Muscle of back (tissue), 13 donors: ENCODE data around the gene LRRTM3. TPM values are rescaled to one million over a fixed set of nuclear protein-coding genes. Genes with fewer than 3 reads are reported as not detected.

Experiments
- DNase-seq, 3 donors: peaks; one replicate each; pipeline versions ENCODE4 v3.0.0 to v3.0.0-alpha.2; 2013
- long read RNA-seq, 9 donors: transcript quantifications; one replicate each; lab custom pipeline, GENCODE V29; 2026
- polyA plus RNA-seq, 10 donors: library from polyadenylated mRNA; unstranded; fragments of 120-200 nt; gene quantifications; one replicate each; pipeline ENCODE4 v1.2.1, GENCODE V29; 2013; ENCODE audit not compliant: insufficient read length in 10 of 10

The LRRTM3 gene
- 1 to 10 TPM; 1.1 to 4.1 (median 1.9) TPM for polyA plus RNA-seq
- long read RNA-seq, donor 1 = 0 reads
- long read RNA-seq, donor 2 = 0 reads
- long read RNA-seq, donor 3 = 0 reads
- long read RNA-seq, donor 4 = 0 reads
- long read RNA-seq, donor 5 = 0 reads
- long read RNA-seq, donor 6 = 0 reads
- long read RNA-seq, donor 7 = 0 reads
- long read RNA-seq, donor 8 = 0 reads
- long read RNA-seq, donor 9 = 0 reads

- DNase-seq = peak; percentile 75 to 89 (median 76)
Observed at GRCh38 chr10:66925896-66926715, at the start of gene LRRTM3. Gene LRRTM3 (plus strand): TSS chr10:66926036.

DNA sequence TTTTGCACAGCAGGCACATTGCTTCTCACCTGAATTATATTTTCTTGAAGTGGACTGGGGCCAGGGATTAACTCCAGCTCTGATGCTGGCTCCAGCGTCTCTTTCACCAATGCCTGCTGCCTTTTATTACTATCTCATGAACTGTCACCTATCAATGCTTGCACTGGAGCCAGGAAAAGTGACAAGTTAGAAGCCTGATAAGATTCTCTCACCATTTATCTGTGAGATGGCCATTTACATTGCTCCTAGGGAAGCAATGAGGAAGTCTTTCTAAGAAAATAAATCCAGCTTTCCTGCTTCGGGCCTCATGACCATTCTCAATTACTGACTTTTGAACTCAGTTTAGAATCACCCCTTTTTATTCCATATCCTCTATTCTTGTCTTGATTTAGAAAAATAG is 48.5 kb upstream of the LRRTM3 start:
- no peak for DNase-seq

- DNase-seq = no peak
Observed at GRCh38 chr10:66880292-66880691, 45.5 kb upstream of the LRRTM3 start.

DNA sequence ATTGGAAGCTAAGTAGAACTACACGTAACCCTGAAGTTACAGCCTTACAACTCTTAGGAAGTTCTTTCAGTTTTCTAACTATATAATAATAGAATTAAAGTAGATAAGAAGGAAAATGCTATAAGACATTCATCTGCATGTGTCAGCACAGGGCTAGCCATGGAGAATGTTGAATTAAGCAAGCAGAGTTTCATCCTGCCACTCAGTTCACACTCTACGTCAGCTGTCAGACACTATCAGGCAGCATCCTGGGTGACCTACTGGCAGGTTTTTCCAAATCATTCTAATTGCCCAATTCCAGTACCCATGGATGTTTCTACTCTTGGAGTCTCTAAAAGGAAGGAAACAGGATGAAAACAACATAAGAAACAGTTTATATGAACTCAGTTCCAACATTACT is 45.0 kb upstream of the LRRTM3 start:
- DNase-seq = no peak

GRCh38 chr10:66881814-66882213 is 44.0 kb upstream of the LRRTM3 start:
- DNase-seq = no peak

DNA sequence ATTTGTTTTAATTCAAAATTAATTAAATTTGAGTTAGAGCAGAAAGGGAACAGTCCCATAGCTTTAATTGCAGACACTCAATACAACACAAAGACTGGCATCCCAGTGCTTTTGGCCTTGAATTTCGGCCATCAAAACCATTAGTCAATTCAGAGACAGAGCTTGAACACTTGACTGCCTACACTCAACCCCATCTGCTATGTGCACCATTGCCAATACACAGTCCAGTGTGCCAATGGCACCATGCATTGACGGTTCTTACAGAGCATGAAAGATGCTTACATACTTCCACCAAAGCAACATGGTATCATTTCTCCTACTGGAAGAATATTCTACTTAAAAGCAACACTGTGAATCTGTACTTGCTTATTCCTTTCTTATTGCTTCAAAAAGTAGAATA is 43.6 kb upstream of the LRRTM3 start:
- DNase-seq = no peak

DNA sequence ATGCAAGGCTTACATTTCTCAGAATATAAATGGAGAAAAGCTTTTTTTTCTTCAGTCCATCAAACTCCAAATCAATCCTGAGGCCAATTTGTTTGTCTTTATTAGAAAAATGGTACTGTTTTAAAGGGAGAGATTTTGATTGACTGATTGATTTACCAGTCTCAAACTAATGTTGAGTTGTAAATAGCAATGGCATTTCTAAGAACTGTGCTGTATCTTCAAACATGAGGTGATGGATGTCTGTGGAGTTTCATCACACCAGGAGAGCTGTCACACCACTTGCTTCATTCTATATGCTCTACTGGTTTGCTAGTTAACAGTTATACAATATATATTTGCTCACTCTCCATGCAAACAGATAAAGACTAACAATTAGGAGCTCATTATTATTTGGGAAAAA is 39.0 kb upstream of the LRRTM3 start:
- DNase-seq = no peak

DNA sequence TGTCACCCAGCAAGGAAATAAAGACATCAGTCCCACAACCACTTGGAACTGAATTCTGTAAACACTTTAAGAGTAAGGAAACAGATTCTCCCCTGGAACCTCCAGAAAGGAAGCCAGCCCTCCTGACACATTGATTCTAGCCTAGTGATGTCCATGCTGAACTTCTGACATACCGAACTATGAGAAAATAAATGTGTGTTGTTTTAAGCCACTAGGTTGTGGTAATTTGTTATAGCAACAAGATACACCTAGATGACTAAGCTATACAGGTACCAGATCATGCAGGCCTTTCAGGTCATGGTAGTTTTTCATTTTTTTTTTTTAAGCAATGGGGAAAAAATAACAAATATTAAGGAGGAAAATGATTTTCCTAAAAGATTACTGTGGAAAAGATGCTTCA is 37.6 kb upstream of the LRRTM3 start:
- no peak for DNase-seq

DNA sequence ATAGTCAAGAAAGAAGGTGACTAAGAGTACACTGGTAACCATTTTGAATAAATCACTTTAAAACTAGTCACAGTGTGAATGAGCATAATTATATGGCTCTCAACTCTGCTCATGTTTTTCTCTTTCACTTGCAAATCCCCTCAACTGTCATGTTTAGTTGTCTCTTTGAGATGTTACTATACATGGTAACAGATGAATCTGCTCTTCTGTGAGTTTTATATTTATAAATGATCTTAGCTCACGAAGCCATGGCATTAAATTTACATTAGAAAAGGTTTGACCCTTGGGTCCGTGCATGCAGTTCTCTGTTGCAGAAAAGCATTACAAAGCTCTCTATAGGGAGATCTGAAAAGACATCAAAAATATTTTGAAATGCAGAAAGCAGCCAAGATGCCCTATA is 33.0 kb upstream of the LRRTM3 start:
- no peak for DNase-seq

DNA sequence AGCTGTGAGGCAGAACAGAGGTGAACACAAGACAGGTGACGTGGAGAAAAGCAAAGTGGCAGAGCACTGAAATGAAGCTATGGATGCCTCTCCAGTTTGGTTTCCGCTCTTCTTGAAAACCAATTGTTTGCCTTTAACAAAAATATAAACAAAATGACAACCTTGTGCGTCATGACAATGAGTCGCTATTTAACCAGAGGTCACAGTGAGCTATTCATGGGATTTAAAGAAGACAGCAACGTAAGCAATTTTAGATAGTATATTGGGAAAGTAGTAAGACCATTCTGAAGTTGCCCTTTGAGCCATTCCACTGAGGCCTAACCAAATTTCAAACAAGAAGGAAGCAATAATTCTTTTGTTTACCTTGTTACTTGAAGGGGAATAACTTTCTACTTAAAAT is 15.2 kb upstream of the LRRTM3 start:
- DNase-seq = no peak

GRCh38 chr10:66916030-66916429 is 9.8 kb upstream of the LRRTM3 start:
- no peak for DNase-seq

DNA sequence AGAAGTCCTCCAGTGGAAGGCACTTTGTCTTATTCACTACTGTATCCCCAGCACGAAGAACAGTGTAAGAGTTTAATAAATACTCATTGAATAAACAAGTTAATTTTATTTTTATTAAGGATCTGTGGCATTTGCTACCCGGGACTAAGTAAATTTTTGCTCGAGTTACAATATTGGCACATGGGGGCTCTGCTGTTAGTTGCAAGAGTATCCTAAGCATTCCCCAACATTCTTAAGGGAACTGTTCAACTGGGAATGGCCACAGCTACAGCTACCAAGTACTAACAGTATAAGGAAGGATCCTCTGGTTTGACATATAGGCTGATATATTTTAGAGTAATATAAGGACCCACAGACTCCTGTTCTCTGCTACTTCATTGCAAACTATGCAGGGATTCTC is 8.7 kb upstream of the LRRTM3 start:
- no peak for DNase-seq

DNA sequence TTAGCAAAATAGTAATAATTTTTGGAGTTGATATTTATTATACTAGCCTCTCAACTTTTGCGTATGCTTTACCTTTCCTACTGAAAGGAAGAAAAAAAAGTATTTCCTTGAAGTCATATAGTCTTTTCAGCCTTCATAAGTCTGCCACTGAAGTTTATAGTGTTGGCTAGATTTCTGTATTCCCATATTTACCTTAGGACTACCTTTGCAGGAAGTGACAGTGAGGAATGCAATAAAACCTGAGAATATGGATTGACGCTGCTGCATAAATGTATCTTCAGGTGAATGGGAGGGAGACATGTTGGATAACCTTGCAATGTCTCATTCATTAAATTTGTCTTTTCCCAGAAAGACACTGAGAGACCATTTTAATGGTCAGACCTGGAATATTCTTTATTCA is 6.6 kb upstream of the LRRTM3 start:
- DNase-seq = no peak

DNA sequence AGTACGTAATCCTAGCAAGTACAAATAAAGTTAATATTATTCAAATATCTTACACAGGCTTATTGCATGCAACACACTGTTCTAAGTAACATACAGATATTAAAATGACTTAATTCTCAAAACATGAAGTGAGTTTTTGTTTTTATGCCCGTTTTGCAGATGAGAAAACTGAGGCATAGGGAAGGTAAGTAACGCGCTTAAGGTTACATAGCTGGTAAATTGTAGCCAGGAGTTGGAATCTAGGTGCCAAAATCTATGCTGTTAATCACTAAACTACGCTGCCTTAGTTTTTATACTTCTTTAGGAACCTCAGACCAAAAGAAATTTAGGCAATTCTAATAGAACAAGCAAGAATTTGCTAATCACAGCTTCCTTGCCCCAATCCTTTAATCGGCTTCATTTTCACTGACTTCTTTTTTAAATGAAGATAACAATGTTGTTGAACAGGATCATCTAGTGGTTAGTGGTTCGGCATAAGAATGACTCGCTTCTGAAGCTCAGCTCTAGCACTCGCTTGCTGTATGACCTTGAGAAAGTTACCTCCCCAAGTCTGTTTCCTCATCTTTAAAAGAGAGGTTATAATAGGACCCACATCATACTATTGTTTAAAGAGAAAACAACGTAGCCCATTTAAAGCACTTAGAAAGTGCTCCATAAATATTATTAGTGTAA is 1.0 kb upstream of the LRRTM3 start:
- no peak for DNase-seq

GRCh38 chr10:66925373-66925772 is 463 bp upstream of the LRRTM3 start:
- no peak for DNase-seq

GRCh38 chr10:66926841-66927240 is 1.0 kb downstream of the LRRTM3 start:
- no peak for DNase-seq

DNA sequence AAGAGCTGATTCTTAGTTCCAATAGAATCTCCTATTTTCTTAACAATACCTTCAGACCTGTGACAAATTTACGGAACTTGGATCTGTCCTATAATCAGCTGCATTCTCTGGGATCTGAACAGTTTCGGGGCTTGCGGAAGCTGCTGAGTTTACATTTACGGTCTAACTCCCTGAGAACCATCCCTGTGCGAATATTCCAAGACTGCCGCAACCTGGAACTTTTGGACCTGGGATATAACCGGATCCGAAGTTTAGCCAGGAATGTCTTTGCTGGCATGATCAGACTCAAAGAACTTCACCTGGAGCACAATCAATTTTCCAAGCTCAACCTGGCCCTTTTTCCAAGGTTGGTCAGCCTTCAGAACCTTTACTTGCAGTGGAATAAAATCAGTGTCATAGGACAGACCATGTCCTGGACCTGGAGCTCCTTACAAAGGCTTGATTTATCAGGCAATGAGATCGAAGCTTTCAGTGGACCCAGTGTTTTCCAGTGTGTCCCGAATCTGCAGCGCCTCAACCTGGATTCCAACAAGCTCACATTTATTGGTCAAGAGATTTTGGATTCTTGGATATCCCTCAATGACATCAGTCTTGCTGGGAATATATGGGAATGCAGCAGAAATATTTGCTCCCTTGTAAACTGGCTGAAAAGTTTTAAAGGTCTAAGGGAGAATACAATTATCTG is 1.6 kb downstream of the LRRTM3 start:
- peak in 1 of 3 donors; percentile 15 for DNase-seq

DNA sequence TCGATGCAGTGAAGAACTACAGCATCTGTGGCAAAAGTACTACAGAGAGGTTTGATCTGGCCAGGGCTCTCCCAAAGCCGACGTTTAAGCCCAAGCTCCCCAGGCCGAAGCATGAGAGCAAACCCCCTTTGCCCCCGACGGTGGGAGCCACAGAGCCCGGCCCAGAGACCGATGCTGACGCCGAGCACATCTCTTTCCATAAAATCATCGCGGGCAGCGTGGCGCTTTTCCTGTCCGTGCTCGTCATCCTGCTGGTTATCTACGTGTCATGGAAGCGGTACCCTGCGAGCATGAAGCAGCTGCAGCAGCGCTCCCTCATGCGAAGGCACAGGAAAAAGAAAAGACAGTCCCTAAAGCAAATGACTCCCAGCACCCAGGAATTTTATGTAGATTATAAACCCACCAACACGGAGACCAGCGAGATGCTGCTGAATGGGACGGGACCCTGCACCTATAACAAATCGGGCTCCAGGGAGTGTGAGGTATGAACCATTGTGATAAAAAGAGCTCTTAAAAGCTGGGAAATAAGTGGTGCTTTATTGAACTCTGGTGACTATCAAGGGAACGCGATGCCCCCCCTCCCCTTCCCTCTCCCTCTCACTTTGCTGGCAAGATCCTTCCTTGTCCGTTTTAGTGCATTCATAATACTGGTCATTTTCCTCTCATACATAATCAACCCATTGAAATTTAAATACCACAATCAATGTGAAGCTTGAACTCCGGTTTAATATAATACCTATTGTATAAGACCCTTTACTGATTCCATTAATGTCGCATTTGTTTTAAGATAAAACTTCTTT is 2.3 kb downstream of the LRRTM3 start:
- DNase-seq = peak; percentile 33 to 76 (median 46)

- DNase-seq = peak in 1 of 3 donors; percentile 31
Observed at GRCh38 chr10:66928776-66929175, 2.9 kb downstream of the LRRTM3 start.

DNA sequence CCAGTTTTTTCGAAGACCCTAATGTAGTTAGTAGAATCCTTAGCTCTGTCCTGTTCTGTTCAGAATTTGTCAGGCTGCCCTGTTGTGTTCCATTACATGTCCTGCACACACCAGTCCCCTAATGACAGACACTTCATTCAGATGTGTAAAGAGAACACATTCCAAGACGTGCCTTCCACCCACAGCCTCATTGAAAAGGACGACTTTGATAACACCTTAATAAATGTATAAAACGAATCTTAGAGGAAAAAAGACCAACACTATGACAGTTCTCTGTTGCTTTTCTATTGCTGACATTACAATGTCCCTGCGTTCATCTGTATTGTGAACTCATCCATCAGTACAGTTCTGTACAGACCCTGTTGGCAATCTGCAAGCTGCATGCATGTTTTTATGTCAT is 3.5 kb downstream of the LRRTM3 start:
- DNase-seq = no peak

GRCh38 chr10:66931340-66931948 is 5.6 kb downstream of the LRRTM3 start:
- peak; percentile 56 to 78 (median 58) for DNase-seq
